H1 (cell line): Measurements from ENCODE around the gene UCP1. TPM values are rescaled to one million over a fixed set of nuclear protein-coding genes. Genes with fewer than 3 reads are reported as not detected.

Source experiments
- ATF2 ChIP-seq: IDR thresholded peaks from 2 replicates; pipeline ENCODE4 v1.6.1; 2012; ENCODE audit warnings: low read length, inconsistent platforms
- EZH2 ChIP-seq: fragments of 200-600 bp; sonication (generic); IDR thresholded peaks from 2 replicates; pipeline ENCODE4 v1.7.1; 2012; ENCODE audit warnings: low read depth, mild to moderate bottlenecking, moderate library complexity, low read length, inconsistent platforms; ENCODE audit not compliant: severe bottlenecking
- MAX ChIP-seq: IDR thresholded peaks from 2 replicates; pipeline ENCODE4 v1.6.1; 2012; ENCODE audit warnings: inconsistent platforms
- SP1 ChIP-seq: IDR thresholded peaks from 2 replicates; pipeline ENCODE4 v1.6.1; 2011; ENCODE audit warnings: low read depth, low read length
- TAF1 ChIP-seq: IDR thresholded peaks from 2 replicates; pipeline ENCODE4 v1.6.1; 2011; ENCODE audit warnings: mild to moderate bottlenecking, low read depth, low read length
- TCF12 ChIP-seq: IDR thresholded peaks from 2 replicates; pipeline ENCODE4 v1.6.1; 2011; ENCODE audit warnings: low read depth, mild to moderate bottlenecking, low read length
- YY1 ChIP-seq: IDR thresholded peaks from 2 replicates; pipeline ENCODE4 v1.6.1; 2011; ENCODE audit warnings: low read depth, mild to moderate bottlenecking, low read length
- polyA plus RNA-seq, 7 experiments: library from polyadenylated mRNA; depleted of rRNA in 3 of 7; stranded (reverse) in 5 of 7; unstranded in 2 of 7; fragments of >200 nt in 5 of 7; fragments of 200-250 nt in 2 of 7; gene quantifications; 1 replicate in 5 of 7; 2 replicates in 1 of 7; 4 replicates in 1 of 7; pipeline versions ENCODE4 v1.2.1 to v1.2.3, GENCODE V29; 2011 to 2013; ENCODE audit warnings: missing spikeins in 2 of 7, mixed read lengths in 2 of 7
- total RNA-seq: library from RNA; stranded (reverse); fragmentation: NEBNext Ultra II Directional; extraction: Animal tissue kit (Norgen Biotek cat#: 25700); gene quantifications from 2 replicates; pipeline ENCODE4 v1.2.1, GENCODE V29; 2021
- TF ChIP-seq, protein P1 (sequence below): fragments of 300-600 bp; sonication (generic); IDR thresholded peaks from 2 replicates; pipeline ENCODE4 v1.7.1; 2012; ENCODE audit warnings: low read length, moderate library complexity, mild to moderate bottlenecking, inconsistent platforms; ENCODE audit not compliant: insufficient replicate concordance
- TF ChIP-seq, protein P2 (sequence below): IDR thresholded peaks from 2 replicates; pipeline ENCODE4 v1.6.1; 2011; ENCODE audit warnings: low read depth, mild to moderate bottlenecking, low read length; ENCODE audit not compliant: insufficient read depth

The UCP1 gene
- total and polyA plus RNA-seq, 2 of the 8 experiments (the other 6 are each of a cell fraction or from before 2014, with no cell fraction given) = 0.20 to 0.44 TPM

- TF ChIP-seq, protein P1, sequence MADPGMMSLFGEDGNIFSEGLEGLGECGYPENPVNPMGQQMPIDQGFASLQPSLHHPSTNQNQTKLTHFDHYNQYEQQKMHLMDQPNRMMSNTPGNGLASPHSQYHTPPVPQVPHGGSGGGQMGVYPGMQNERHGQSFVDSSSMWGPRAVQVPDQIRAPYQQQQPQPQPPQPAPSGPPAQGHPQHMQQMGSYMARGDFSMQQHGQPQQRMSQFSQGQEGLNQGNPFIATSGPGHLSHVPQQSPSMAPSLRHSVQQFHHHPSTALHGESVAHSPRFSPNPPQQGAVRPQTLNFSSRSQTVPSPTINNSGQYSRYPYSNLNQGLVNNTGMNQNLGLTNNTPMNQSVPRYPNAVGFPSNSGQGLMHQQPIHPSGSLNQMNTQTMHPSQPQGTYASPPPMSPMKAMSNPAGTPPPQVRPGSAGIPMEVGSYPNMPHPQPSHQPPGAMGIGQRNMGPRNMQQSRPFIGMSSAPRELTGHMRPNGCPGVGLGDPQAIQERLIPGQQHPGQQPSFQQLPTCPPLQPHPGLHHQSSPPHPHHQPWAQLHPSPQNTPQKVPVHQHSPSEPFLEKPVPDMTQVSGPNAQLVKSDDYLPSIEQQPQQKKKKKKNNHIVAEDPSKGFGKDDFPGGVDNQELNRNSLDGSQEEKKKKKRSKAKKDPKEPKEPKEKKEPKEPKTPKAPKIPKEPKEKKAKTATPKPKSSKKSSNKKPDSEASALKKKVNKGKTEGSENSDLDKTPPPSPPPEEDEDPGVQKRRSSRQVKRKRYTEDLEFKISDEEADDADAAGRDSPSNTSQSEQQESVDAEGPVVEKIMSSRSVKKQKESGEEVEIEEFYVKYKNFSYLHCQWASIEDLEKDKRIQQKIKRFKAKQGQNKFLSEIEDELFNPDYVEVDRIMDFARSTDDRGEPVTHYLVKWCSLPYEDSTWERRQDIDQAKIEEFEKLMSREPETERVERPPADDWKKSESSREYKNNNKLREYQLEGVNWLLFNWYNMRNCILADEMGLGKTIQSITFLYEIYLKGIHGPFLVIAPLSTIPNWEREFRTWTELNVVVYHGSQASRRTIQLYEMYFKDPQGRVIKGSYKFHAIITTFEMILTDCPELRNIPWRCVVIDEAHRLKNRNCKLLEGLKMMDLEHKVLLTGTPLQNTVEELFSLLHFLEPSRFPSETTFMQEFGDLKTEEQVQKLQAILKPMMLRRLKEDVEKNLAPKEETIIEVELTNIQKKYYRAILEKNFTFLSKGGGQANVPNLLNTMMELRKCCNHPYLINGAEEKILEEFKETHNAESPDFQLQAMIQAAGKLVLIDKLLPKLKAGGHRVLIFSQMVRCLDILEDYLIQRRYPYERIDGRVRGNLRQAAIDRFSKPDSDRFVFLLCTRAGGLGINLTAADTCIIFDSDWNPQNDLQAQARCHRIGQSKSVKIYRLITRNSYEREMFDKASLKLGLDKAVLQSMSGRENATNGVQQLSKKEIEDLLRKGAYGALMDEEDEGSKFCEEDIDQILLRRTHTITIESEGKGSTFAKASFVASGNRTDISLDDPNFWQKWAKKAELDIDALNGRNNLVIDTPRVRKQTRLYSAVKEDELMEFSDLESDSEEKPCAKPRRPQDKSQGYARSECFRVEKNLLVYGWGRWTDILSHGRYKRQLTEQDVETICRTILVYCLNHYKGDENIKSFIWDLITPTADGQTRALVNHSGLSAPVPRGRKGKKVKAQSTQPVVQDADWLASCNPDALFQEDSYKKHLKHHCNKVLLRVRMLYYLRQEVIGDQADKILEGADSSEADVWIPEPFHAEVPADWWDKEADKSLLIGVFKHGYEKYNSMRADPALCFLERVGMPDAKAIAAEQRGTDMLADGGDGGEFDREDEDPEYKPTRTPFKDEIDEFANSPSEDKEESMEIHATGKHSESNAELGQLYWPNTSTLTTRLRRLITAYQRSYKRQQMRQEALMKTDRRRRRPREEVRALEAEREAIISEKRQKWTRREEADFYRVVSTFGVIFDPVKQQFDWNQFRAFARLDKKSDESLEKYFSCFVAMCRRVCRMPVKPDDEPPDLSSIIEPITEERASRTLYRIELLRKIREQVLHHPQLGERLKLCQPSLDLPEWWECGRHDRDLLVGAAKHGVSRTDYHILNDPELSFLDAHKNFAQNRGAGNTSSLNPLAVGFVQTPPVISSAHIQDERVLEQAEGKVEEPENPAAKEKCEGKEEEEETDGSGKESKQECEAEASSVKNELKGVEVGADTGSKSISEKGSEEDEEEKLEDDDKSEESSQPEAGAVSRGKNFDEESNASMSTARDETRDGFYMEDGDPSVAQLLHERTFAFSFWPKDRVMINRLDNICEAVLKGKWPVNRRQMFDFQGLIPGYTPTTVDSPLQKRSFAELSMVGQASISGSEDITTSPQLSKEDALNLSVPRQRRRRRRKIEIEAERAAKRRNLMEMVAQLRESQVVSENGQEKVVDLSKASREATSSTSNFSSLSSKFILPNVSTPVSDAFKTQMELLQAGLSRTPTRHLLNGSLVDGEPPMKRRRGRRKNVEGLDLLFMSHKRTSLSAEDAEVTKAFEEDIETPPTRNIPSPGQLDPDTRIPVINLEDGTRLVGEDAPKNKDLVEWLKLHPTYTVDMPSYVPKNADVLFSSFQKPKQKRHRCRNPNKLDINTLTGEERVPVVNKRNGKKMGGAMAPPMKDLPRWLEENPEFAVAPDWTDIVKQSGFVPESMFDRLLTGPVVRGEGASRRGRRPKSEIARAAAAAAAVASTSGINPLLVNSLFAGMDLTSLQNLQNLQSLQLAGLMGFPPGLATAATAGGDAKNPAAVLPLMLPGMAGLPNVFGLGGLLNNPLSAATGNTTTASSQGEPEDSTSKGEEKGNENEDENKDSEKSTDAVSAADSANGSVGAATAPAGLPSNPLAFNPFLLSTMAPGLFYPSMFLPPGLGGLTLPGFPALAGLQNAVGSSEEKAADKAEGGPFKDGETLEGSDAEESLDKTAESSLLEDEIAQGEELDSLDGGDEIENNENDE = no peak
- TF ChIP-seq, protein P2, sequence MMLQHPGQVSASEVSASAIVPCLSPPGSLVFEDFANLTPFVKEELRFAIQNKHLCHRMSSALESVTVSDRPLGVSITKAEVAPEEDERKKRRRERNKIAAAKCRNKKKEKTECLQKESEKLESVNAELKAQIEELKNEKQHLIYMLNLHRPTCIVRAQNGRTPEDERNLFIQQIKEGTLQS = no peak
- no peak for TF ChIP-seq MAX
- no peak for TF ChIP-seq YY1
- TF ChIP-seq ATF2 = no peak
- TF ChIP-seq SP1 = no peak
- no peak for TF ChIP-seq EZH2
- no peak for TF ChIP-seq TAF1
- TF ChIP-seq TCF12 = no peak
Measured at GRCh38 chr4:140581078-140581477, 12.3 kb upstream of the UCP1 start (continued).
